GM23338 (cell line): ENCODE data around the gene PIK3R4.

Source experiments
- EZH2 ChIP-seq: fragments of 200-600 bp; sonication (generic); IDR thresholded peaks from one replicate; pipeline ENCODE4 v1.8.0; 2017; ENCODE audit warnings: antibody characterized with exemption, mild to moderate bottlenecking, low read depth; ENCODE audit not compliant: unreplicated experiment
- EZH2phosphoT487 ChIP-seq: fragments of 200-600 bp; sonication (generic); IDR thresholded peaks from one replicate; pipeline ENCODE4 v1.8.1; 2018; ENCODE audit warnings: antibody characterized with exemption; ENCODE audit not compliant: unreplicated experiment
- POLR2AphosphoS5 ChIP-seq: IDR thresholded peaks from 2 replicates; pipeline ENCODE4 v1.6.1; 2016; ENCODE audit warnings: antibody characterized with exemption, low read depth
- REST ChIP-seq: IDR thresholded peaks from one replicate; pipeline ENCODE4 v1.6.1; 2018; ENCODE audit warnings: antibody characterized with exemption; ENCODE audit not compliant: unreplicated experiment
- ZNF114 ChIP-seq: fragments of 250-450 bp; sonication (Bioruptor Pico); IDR thresholded peaks from 2 replicates; pipeline ENCODE4 v1.5.0; 2020; ENCODE audit warnings: mild to moderate bottlenecking, moderate library complexity
- TF ChIP-seq, protein P1 (sequence below), 2 experiments: fragments of 200-600 bp in 1 of 2; sonication (generic) in 1 of 2; conservative IDR thresholded peaks; 2 replicates each; pipeline versions ENCODE4 v1.5.1 to v1.6.1; 2016 to 2017; ENCODE audit warnings: antibody characterized with exemption in 2 of 2, low read depth in 2 of 2, mild to moderate bottlenecking in 2 of 2, moderate library complexity in 1 of 2
- TF ChIP-seq, protein P2 (sequence below): fragments of 250-450 bp; sonication (Bioruptor Pico); IDR thresholded peaks from 2 replicates; pipeline ENCODE4 v1.5.0; 2020; ENCODE audit warnings: mild to moderate bottlenecking, moderate library complexity

GRCh38 chr3:130656627-130657026 is 90.0 kb downstream of the PIK3R4 start:
- TF ChIP-seq, protein P1, sequence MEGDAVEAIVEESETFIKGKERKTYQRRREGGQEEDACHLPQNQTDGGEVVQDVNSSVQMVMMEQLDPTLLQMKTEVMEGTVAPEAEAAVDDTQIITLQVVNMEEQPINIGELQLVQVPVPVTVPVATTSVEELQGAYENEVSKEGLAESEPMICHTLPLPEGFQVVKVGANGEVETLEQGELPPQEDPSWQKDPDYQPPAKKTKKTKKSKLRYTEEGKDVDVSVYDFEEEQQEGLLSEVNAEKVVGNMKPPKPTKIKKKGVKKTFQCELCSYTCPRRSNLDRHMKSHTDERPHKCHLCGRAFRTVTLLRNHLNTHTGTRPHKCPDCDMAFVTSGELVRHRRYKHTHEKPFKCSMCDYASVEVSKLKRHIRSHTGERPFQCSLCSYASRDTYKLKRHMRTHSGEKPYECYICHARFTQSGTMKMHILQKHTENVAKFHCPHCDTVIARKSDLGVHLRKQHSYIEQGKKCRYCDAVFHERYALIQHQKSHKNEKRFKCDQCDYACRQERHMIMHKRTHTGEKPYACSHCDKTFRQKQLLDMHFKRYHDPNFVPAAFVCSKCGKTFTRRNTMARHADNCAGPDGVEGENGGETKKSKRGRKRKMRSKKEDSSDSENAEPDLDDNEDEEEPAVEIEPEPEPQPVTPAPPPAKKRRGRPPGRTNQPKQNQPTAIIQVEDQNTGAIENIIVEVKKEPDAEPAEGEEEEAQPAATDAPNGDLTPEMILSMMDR (conservative IDR thresholded peaks at IDR 0.05; ENCODE audit: low read depth in 2 of 2): no peak
- TF ChIP-seq EZH2phosphoT487 (no peak), REST (no peak), POLR2AphosphoS5 (no peak), EZH2 (no peak), ZNF114 (CRISPR knock-in tag) (no peak)
- TF ChIP-seq, protein P2, sequence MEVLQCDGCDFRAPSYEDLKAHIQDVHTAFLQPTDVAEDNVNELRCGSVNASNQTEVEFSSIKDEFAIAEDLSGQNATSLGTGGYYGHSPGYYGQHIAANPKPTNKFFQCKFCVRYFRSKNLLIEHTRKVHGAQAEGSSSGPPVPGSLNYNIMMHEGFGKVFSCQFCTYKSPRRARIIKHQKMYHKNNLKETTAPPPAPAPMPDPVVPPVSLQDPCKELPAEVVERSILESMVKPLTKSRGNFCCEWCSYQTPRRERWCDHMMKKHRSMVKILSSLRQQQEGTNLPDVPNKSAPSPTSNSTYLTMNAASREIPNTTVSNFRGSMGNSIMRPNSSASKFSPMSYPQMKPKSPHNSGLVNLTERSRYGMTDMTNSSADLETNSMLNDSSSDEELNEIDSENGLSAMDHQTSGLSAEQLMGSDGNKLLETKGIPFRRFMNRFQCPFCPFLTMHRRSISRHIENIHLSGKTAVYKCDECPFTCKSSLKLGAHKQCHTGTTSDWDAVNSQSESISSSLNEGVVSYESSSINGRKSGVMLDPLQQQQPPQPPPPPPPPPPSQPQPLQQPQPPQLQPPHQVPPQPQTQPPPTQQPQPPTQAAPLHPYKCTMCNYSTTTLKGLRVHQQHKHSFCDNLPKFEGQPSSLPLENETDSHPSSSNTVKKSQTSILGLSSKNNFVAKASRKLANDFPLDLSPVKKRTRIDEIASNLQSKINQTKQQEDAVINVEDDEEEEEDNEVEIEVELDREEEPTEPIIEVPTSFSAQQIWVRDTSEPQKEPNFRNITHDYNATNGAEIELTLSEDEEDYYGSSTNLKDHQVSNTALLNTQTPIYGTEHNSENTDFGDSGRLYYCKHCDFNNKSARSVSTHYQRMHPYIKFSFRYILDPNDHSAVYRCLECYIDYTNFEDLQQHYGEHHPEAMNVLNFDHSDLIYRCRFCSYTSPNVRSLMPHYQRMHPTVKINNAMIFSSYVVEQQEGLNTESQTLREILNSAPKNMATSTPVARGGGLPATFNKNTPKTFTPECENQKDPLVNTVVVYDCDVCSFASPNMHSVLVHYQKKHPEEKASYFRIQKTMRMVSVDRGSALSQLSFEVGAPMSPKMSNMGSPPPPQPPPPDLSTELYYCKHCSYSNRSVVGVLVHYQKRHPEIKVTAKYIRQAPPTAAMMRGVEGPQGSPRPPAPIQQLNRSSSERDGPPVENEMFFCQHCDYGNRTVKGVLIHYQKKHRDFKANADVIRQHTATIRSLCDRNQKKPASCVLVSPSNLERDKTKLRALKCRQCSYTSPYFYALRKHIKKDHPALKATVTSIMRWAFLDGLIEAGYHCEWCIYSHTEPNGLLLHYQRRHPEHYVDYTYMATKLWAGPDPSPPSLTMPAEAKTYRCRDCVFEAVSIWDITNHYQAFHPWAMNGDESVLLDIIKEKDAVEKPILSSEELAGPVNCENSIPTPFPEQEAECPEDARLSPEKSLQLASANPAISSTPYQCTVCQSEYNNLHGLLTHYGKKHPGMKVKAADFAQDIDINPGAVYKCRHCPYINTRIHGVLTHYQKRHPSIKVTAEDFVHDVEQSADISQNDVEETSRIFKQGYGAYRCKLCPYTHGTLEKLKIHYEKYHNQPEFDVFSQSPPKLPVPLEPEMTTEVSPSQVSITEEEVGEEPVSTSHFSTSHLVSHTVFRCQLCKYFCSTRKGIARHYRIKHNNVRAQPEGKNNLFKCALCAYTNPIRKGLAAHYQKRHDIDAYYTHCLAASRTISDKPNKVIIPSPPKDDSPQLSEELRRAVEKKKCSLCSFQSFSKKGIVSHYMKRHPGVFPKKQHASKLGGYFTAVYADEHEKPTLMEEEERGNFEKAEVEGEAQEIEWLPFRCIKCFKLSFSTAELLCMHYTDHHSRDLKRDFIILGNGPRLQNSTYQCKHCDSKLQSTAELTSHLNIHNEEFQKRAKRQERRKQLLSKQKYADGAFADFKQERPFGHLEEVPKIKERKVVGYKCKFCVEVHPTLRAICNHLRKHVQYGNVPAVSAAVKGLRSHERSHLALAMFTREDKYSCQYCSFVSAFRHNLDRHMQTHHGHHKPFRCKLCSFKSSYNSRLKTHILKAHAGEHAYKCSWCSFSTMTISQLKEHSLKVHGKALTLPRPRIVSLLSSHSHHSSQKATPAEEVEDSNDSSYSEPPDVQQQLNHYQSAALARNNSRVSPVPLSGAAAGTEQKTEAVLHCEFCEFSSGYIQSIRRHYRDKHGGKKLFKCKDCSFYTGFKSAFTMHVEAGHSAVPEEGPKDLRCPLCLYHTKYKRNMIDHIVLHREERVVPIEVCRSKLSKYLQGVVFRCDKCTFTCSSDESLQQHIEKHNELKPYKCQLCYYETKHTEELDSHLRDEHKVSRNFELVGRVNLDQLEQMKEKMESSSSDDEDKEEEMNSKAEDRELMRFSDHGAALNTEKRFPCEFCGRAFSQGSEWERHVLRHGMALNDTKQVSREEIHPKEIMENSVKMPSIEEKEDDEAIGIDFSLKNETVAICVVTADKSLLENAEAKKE (CRISPR knock-in tag): no peak
